Measurements from ENCODE around the gene ENTPD1.
"Not testable (repeated sequence)": the region's sequence is repeated elsewhere in the genome, so short reads cannot be mapped to it uniquely, and the experiment has no call there.

Gene ENTPD1

GRCh38 chr10:95873651-95874050 is 117.7 kb downstream of the ENTPD1 start:
- DNase-seq (ENCODE audit: low read depth), result no peak
- no peak overlapping the region for H3K4me3 ChIP-seq (ENCODE audit: control insufficient read depth, low read depth, low read length)
- no peak for TF ChIP-seq CTCF (conservative IDR thresholded peaks at IDR 0.05; ENCODE audit: control insufficient read depth, insufficient read depth, low read depth, low read length)

GRCh38 chr10:95874783-95875182 is 118.8 kb downstream of the ENTPD1 start:
- DNase-seq (ENCODE audit: low read depth), result not testable (repeated sequence)

GRCh38 chr10:95876756-95877155 is 120.8 kb downstream of the ENTPD1 start:
- no peak for TF ChIP-seq CTCF (conservative IDR thresholded peaks at IDR 0.05; ENCODE audit: control insufficient read depth, insufficient read depth, low read depth, low read length)
- no peak overlapping the region for H3K4me3 ChIP-seq (ENCODE audit: control insufficient read depth, low read depth, low read length)

More at GRCh38 chr10:95874783-95875182, 118.8 kb downstream of the ENTPD1 start:
- not testable (repeated sequence) for H3K4me3 ChIP-seq (ENCODE audit: control insufficient read depth, low read depth, low read length)

GRCh38 chr10:95877881-95878280 is 121.9 kb downstream of the ENTPD1 start:
- DNase-seq (ENCODE audit: low read depth), result no peak
- TF ChIP-seq CTCF (conservative IDR thresholded peaks at IDR 0.05; ENCODE audit: control insufficient read depth, insufficient read depth, low read depth, low read length), result no peak
- H3K4me3 ChIP-seq (ENCODE audit: control insufficient read depth, low read depth, low read length), result no peak overlapping the region

More at GRCh38 chr10:95876756-95877155, 120.8 kb downstream of the ENTPD1 start:
- DNase-seq (ENCODE audit: low read depth), result no peak

- TF ChIP-seq CTCF (conservative IDR thresholded peaks at IDR 0.05; ENCODE audit: control insufficient read depth, insufficient read depth, low read depth, low read length), result no peak
- no peak overlapping the region for H3K4me3 ChIP-seq (ENCODE audit: control insufficient read depth, low read depth, low read length)
- DNase-seq (ENCODE audit: low read depth), result no peak
Observed at GRCh38 chr10:95880704-95881103, 124.7 kb downstream of the ENTPD1 start.

GRCh38 chr10:95881316-95881715 is 125.4 kb downstream of the ENTPD1 start:
- no peak overlapping the region for H3K4me3 ChIP-seq (ENCODE audit: control insufficient read depth, low read depth, low read length)
- no peak for TF ChIP-seq CTCF (conservative IDR thresholded peaks at IDR 0.05; ENCODE audit: control insufficient read depth, insufficient read depth, low read depth, low read length)
- DNase-seq (ENCODE audit: low read depth), result no peak

- no peak for TF ChIP-seq CTCF (conservative IDR thresholded peaks at IDR 0.05; ENCODE audit: control insufficient read depth, insufficient read depth, low read depth, low read length)
- no peak for DNase-seq (ENCODE audit: low read depth)
- H3K4me3 ChIP-seq (ENCODE audit: control insufficient read depth, low read depth, low read length), result no peak overlapping the region
Observed at GRCh38 chr10:95889830-95890229, 133.9 kb downstream of the ENTPD1 start.
